GM21529 (cell line): Measurements from ENCODE around the gene PDCD2L.
A peak's percentile ranks its signal among the peaks of the same experiment; 100 is the strongest.
"Not testable (repeated sequence)": the region's sequence is repeated elsewhere in the genome, so short reads cannot be mapped to it uniquely, and the experiment has no call there.

Experiments used
- ATAC-seq: cut with Tn5 transposase; IDR thresholded peaks from one replicate; pipeline ENCODE4 v1.9.1; 2021; ENCODE audit not compliant: unreplicated experiment

The PDCD2L gene, protein sequence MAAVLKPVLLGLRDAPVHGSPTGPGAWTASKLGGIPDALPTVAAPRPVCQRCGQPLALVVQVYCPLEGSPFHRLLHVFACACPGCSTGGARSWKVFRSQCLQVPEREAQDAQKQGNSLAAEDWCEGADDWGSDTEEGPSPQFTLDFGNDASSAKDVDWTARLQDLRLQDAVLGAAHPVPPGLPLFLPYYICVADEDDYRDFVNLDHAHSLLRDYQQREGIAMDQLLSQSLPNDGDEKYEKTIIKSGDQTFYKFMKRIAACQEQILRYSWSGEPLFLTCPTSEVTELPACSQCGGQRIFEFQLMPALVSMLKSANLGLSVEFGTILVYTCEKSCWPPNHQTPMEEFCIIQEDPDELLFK

GRCh38 chr19:34404109-34404909 is at the start of gene PDCD2L:
Gene PDCD2L (plus strand): TSS chr19:34404399. CDS start chr19:34404431, 32 bp downstream.
- ATAC-seq: peak; percentile 75

DNA sequence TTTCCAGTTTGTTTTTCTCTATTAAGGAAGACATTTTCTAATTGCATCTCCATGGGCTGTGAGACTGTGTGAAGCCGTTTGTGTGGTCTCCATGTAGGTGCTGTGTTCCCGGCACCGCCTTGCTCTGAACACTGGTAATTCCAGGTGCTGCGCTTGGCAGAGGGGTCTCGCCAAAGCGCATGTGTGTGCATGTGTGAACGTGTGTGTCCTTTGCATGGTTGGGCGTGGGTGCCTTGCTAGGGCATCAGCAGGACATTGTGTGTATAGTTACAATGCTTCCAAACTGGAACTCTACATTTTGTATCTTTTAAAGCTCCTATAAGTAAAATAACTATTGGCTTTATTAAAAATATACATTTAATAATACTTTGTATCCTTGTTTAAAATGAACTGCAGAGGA is 49.0 kb upstream of the PDCD2L start:
- no peak for ATAC-seq

DNA sequence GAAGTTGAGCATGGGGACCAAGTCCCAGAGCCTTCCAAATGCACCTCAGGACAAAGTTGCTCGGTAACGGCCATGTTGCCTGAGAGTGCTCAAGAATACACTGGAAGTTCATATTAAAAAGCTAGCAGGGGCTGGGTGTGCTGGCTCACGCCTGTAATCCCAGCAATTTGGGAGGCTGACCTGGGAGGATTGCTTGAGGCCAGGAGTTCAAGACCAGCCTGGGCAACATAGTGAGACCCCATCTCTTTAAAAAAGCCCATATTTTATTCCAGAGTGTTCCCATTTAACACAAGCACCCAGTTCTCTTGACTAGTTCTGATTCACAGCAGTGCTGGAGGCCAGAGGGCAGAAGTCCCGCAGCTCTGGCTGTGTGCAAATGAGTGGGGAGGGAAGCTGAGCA is 47.3 kb upstream of the PDCD2L start:
- ATAC-seq: no peak

- ATAC-seq: no peak
These were observed 46.8 kb upstream of the PDCD2L start for GRCh38 chr19:34357431-34357830.

GRCh38 chr19:34359140-34359953 is 44.9 kb upstream of the PDCD2L start:
- peak; percentile 88 for ATAC-seq

GRCh38 chr19:34359954-34360315 is 44.3 kb upstream of the PDCD2L start:
- ATAC-seq: no peak

DNA sequence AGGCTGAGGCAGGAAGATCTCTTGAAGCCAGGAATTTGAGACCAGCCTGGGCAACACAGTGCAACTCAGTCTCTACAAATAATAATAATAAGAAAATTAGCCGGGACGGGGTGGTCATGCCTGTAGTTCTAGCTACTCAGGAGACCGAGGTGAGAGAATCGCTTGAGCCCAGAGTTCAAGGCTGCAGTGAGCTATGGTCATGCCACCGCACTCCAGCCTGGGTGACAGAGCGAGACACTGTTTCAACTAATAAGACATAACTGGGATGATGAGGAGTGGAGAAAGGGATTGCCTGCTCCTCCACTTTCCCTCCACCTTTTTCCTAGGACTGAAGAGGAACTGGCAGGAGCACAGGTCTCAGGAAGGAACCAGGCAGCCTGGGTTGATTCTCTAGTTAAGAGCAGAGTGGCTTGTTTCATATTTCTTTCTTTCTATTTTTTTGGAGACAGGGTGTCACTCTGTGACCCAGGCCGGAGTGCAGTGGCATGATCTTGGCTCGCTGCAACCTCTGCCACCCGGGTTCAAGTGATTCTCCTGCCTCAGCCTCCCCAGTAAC is 43.8 kb upstream of the PDCD2L start:
- ATAC-seq: no peak

DNA sequence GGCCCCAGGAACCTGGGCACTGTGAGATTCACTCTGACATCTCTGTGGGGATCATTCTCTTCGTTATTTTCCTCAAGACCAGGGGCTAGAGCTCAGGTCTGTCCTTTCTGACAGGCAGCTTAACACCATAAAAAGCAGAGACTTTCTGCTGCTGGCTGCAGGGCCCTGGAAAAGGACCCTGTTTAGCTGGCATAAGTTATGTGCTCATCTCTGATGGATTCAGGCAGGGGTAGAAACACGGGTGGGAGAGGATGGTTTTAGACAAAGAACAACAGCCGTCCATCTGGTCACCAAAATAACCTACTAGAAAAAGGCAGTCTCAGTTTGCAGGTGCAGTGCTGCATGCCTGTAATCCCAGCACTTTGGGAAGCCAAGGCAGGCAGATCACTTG is 41.5 kb upstream of the PDCD2L start:
- no peak for ATAC-seq

- no peak for ATAC-seq
These were observed 41.1 kb upstream of the PDCD2L start for GRCh38 chr19:34363094-34363493.

- no peak for ATAC-seq
These were observed 40.3 kb upstream of the PDCD2L start for GRCh38 chr19:34363930-34364329.

- ATAC-seq: no peak
These were observed 39.8 kb upstream of the PDCD2L start for GRCh38 chr19:34364462-34364829.

GRCh38 chr19:34364830-34365462 is 39.3 kb upstream of the PDCD2L start, which contains the start of gene GPI:
Gene GPI (plus strand): TSS chr19:34365196. CDS start chr19:34365267, 71 bp downstream.
- ATAC-seq: peak; percentile 80

DNA sequence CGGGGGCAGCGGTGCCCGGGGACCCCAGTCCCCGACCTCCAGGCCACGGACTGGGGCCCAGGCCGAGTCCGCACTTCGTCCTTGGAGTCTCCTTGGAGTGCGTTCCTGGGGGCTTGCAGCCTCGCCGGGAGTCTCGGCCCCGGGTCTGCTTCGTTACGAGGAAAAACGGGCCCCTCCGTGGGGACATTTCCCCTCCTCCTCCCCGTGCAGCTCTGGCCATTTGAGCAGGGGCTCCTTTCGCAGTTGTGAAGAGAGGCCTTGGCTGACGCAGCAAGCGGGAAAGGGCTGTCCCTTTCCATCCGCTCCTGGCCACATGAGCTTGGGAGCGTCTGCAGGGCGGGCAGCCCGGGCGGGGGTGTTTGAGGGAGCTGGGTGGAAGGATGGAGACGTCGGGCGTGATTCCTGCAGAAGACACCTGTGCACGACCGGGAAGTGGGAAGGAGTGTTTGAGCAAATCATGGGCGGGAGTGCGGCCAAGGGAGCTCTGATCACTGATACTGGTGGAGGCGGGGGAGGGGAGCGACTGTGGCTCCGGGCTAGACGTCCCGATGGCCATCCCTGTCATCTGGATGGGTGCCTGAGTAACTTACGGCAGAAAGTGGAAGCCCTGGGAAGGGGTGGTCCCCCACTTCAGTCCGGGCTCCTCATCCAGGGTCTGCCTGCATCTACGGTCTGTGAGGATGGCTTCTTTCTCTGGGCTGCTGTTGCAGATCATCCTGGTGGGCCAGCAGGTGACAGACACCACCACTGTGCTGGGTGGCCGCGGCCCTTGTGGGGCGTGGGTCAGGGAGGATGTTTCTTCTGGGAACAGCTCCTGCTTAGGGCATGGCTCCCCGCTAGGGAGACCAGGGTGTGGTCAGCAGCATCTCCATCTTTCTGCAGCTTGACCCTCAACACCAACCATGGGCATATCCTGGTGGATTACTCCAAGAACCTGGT is 38.5 kb upstream of the PDCD2L start:
- peak; percentile 11 for ATAC-seq

DNA sequence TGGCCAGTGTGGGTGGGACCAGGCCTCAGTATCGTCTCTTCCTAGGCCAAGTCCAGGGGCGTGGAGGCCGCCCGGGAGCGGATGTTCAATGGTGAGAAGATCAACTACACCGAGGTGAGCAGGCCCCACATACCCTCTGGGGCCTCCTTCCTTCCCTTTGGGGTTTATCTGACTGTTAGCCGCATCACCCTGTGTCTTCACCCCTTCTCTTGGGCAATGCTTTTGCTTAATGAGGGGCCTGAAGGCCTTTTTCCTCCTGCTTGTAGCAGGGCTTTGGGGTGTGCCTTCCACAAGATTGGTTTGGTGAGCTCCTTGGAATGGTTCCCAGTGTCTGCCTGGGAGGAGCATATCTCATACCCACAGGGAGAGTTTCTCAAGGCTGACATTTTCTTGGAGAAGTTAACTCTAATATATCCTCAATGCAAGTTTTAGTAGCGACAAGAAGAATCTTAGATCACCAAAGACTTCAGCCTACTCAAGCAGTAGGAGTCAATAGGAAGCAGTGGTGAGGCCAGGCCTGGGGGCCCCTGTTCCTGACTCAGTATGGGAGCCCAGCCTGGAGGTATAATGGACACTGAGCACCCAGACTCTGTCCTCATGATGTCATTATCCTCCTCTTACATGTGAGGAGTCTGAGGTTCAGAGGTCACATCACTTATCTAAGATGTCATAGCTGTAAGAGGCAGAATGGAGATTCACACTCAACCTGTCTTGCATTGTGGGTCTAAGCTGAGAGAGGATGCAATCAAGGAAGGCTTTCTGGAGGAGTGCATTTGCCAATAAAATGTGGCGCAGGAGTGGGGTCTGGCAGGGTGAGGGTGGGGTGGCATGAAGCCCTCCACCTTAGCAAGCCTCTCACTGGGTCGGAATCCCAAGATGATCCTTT is 37.2 kb upstream of the PDCD2L start:
- ATAC-seq: no peak

DNA sequence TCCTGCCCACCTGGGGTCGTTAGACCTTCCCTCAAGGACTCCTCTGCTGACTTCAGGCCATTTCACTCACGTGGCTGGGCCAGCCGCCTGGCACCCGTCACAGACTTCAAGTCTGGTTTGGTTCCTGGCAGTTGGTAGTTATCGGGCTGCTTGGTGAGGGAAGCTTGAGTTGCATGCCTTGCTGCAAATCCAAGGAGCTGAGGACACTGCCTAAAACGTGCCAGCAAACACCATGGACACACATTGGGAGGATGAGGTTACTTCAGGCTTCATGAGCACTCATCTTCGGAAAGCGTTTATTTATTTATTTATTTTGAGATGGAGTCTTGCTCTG is 36.6 kb upstream of the PDCD2L start:
- ATAC-seq: no peak

DNA sequence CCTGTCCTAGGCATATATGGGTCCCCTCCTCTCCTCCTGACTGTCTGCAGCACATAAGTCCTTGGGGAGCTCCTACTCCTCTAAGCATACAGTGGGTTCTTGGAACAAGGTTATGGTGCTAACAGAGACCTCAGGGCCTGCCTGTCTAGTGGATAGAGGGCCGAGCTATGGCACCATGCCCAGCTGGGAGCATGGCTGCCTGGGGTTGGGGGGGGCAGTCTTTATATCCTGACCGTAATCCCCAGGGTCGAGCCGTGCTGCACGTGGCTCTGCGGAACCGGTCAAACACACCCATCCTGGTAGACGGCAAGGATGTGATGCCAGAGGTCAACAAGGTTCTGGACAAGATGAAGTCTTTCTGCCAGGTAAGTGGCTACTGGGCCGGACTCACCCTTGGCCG is 35.9 kb upstream of the PDCD2L start:
- ATAC-seq: no peak

- ATAC-seq: not testable (repeated sequence)
These were observed 35.0 kb upstream of the PDCD2L start for GRCh38 chr19:34369166-34369565.

- no peak for ATAC-seq
These were observed 34.1 kb upstream of the PDCD2L start for GRCh38 chr19:34370117-34370516.

GRCh38 chr19:34370983-34371382 is 33.2 kb upstream of the PDCD2L start:
- ATAC-seq: no peak
